GM18867 (cell line): ENCODE data around the gene EME2.
"Not testable (repeated sequence)": the region's sequence is repeated elsewhere in the genome, so short reads cannot be mapped to it uniquely, and the experiment has no call there.

Experiments
- ATAC-seq: cut with Tn5 transposase; IDR thresholded peaks from one replicate; pipeline ENCODE4 v1.9.1; 2021; ENCODE audit warnings: mild to moderate bottlenecking, moderate library complexity; ENCODE audit not compliant: unreplicated experiment

Gene EME2, protein sequence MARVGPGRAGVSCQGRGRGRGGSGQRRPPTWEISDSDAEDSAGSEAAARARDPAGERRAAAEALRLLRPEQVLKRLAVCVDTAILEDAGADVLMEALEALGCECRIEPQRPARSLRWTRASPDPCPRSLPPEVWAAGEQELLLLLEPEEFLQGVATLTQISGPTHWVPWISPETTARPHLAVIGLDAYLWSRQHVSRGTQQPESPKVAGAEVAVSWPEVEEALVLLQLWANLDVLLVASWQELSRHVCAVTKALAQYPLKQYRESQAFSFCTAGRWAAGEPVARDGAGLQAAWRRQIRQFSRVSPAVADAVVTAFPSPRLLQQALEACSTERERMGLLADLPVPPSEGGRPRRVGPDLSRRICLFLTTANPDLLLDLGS

DNA sequence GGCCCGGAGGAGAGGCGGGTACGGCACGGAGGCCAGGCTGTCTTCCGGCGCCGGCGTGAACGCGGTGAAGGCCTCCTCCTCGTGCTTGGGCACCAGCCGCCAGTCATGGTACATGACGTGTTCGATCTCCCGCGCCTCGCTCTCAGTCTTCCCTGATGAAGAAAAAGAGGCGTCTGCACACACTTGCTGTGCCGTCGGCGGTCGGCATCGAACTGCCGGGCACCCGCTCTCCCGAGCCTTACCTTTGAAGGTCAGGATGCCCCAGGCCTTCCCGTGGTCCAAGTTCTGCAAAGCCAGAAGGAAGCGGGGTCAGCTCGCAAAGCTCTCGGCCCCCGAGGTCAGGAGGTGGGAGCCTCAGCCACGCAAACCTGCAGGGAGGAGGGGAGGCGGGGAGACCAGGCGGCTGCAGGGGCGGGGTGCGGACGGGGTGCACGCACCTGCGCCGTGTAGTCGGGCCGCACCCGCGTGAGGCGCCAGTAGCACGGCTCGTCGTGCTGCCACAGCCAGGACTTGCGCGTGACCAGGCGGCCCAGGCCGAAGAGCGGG is at the start of gene EME2:
TSS of gene EME2 (plus strand) at position 449 of the 546 bp plus-strand sequence. CDS start 418 bp downstream, outside the sequence.
- ATAC-seq = peak; percentile 13

DNA sequence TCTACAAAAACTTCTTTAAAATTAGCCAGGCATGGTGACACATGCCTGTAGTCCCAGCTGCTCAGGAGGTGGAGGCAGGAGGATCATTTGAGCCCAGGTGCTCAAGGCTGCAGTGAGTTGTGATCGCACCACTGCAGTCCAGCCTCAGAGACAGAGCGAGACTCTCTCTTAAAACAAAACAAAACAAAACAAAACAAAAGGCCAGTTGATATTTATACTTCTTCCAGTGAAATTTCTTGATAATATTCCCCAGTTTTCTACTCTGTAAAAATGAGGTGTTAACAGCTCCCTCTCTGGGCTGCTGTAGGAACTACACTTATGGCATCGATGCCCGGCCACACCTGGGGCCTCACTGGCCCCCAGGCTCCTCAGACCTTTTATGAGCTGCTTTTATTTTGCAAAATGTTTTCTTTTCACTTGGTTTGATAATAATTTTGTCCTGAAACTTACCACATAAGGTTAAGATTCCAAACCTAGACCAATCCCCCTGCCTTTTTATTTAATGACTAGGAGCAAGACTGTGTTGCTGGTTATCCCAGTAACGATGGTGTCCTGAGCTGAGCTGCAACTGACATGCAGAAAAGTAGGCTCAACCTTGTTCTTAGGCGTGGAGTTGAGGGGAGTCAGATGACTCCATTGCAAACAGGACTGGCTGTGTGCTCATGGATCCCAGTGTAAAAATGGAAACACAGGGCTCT is 49.0 kb upstream of the EME2 start:
- no peak for ATAC-seq

DNA sequence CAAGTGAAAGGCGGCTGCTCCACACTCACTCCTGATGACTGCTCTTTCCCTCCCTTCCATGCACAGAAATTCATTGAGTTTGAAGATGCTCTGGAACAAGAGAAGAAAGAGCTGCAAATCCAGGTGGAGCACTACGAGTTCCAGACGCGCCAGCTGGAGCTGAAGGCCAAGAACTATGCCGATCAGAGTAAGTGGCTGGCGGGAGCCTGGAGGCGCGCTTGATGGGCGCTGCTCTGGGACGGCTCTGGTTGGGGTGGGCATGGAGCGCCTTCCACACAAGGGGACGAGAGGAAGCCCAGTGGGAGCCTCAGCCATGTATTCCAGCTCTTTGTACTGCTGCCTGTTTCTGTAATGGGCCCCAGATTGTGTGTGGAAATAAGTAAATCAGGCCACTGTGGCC is 48.1 kb upstream of the EME2 start:
- ATAC-seq = no peak

DNA sequence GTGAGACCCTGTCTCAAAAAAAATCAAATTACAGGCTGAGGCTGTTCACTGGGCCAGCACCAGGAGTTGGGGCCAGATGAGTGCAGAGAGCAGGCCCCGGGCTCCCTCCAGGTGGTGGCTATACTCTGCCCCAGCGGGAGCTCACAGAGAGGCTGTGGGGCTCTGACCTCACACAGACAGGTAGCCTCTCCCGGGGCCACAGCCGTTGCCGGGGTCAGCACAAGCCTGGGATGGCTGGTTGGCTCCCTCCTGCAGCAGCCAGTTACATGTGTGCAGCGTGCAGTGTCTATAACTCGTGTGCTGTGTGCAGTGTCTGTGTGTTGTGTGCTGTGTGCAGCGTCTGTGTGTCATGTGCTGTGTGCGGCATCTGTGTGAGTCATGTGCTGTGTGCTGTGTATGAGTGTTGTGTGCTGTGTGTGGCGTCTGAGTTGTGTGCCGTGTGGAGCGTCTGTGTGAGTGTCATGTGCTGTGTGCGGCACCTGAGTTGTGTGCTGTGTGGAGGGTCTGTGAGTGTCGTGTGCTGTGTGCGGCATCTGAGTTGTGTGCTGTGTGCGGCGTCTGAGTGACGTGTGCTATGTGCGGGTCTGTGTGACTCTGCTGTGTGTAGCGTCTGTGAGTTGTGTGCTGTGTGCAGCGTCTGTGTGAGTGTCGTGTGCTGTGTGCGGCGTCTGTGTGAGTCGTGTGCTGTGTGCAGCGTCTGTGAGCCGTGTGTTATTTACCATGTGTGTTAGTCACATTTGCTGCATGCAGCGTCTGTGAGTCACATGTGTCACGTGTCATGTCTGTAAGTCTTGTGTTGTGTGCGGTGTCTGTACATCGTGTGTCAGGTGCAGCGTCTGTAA is 45.7 kb upstream of the EME2 start:
- ATAC-seq = no peak

- ATAC-seq = no peak
These were observed 44.7 kb upstream of the EME2 start for GRCh38 chr16:1727651-1728624.

- no peak for ATAC-seq
These were observed 43.6 kb upstream of the EME2 start for GRCh38 chr16:1729026-1729425.

DNA sequence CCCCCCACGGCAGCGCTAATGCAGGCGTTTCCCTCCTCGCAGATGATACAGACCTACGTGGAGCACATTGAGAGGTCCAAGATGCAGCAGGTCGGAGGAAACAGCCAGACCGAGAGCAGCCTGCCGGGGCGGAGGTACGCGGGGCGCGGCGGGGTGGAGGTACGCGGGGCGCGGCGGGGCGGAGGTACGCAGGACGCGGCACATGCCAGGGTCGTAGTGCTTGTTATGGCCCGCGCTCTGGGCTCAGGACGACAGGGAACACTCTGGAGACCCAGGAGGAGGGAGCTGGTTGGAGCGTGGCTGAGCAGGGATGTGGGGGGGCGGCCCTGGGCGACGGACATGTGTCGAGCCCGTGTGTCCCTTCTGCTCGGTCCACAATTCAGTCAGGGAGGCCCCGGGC is 43.2 kb upstream of the EME2 start:
- no peak for ATAC-seq

GRCh38 chr16:1731073-1731472 is 41.5 kb upstream of the EME2 start:
- no peak for ATAC-seq

GRCh38 chr16:1731603-1732002 is 41.0 kb upstream of the EME2 start:
- ATAC-seq = no peak

GRCh38 chr16:1732071-1732470 is 40.5 kb upstream of the EME2 start:
- no peak for ATAC-seq

GRCh38 chr16:1732551-1732987 is 40.0 kb upstream of the EME2 start:
- ATAC-seq = not testable (repeated sequence)

DNA sequence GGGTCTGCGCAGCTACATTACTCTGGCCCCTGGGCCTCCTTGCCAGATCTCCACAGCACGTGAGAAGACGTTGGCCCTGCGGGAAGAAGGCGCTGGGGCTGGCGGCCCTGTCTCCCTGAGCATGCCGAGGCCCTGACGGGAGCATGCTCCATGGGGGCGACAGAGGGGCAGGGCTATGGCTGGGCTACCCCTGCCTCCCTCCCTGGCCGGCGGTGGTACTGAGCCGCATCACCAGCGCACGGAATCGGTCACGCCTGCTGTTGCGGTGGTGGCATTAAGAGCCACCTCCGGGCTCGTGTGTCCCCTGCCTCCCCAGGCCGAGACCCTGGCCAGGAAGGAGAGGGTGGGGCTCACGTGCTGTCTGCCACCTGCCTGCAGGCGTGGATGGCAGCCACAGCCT is 38.5 kb upstream of the EME2 start:
- no peak for ATAC-seq

GRCh38 chr16:1734816-1735215 is 37.8 kb upstream of the EME2 start:
- no peak for ATAC-seq

DNA sequence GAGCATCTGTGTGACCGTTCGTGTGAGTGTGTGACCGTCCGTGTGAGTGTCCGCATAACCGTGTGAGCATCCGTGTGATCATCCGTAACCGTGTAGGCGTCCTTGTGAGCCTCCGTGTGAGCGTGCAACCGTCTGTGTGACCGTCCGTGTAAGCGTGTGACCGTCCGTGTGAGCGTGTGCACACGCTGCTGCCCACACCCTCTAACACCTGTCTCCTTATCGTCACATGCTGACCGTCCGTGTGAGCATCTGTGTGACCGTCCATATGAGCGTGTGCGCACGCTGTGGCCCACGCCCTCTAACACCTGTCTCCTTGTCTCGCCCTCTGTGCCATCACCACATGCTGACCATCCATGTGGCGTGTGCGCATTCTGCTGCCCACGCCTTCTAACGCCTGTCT is 32.4 kb upstream of the EME2 start:
- no peak for ATAC-seq

GRCh38 chr16:1740781-1741490 is 31.7 kb upstream of the EME2 start:
- no peak for ATAC-seq

DNA sequence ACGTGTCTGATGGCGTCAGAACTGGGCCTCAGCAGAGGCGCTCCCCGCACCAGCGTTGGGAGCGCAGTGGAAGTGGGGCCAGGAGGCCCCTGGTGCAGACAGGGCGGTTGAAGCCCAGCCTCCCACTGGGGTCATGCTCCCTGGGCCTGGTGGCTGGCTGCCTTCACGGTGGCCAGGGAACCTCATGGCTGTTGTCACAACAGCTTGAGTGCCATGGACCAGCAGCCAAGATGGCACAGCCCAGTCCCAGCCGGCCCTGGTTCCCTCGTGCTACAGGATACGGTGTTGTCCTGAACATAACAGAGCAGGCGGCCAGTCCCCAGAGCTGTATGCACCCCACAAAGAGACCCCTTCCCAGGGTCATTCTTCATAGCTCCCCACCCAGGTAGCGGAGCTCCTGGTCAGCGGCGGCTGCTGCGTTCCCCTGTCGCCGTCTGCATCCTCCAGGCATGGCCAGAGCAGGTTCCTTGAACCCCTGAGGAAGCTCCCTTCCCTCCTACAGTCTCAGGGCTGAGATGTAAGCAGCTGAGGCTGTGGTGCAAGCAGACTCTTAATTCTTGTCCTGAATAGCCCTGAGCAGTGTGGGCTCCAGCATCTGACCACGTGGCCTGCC is 31.0 kb upstream of the EME2 start:
- no peak for ATAC-seq

GRCh38 chr16:1743376-1744337 is 29.0 kb upstream of the EME2 start:
- ATAC-seq = no peak

- no peak for ATAC-seq
These were observed 28.2 kb upstream of the EME2 start for GRCh38 chr16:1744338-1744840.
